ENCODE measurements around the gene DIO3. TPM values are rescaled to one million over a fixed set of nuclear protein-coding genes. Genes with fewer than 3 reads are reported as not detected.
A peak's percentile ranks its signal among the peaks of the same experiment; 100 is the strongest.

The DIO3 gene
- polyA plus RNA-seq, 3 donors, result not detected

GRCh38 chr14:101557321-101557695 is 4.0 kb upstream of the DIO3 start:
- no peak overlapping the region for H3K27ac Mint-ChIP-seq
- no peak for DNase-seq
- H3K36me3 ChIP-seq (replicated peaks in 1 of 2; ENCODE audit: control insufficient read depth in 1 of 2, insufficient read depth in 2 of 2, low read length in 2 of 2), result no peaks in the 10 kb centered on the region
- no peak overlapping the region for H3K4me3 ChIP-seq (replicated peaks in 1 of 3; ENCODE audit: low read depth in 2 of 3, low read length in 3 of 3)
- H3K4me1 ChIP-seq (ENCODE audit: control insufficient read depth in 1 of 2, insufficient read depth in 2 of 2, low read length in 2 of 2), result no peaks in the 10 kb centered on the region
- no peak overlapping the region for H3K4me2 ChIP-seq (replicated peaks; ENCODE audit: extremely low read depth, low read length, poor library complexity, severe bottlenecking)
- H3K9ac ChIP-seq (ENCODE audit: insufficient read depth, low read length, poor library complexity, severe bottlenecking), result no peak overlapping the region
- H2AFZ ChIP-seq (ENCODE audit: insufficient read depth, low read depth, low read length, poor library complexity, severe bottlenecking), result no peak overlapping the region
- peaks cover 31 to 50% (median 43%) of the 10 kb centered on the region in 3 donors for H3K27me3 Mint-ChIP-seq (ENCODE audit: low read depth in 3 of 3)
- peaks cover 10 to 18% (median 12%) of the 10 kb centered on the region in 7 donors for H3K9me3 Mint-ChIP-seq
- no peak overlapping the region for H3K4me3 Mint-ChIP-seq
- peaks cover 11 to 37% of the 10 kb centered on the region in 2 donors for H3K27me3 ChIP-seq (ENCODE audit: control insufficient read depth in 2 of 2, insufficient read depth in 2 of 2, low read length in 2 of 2)
- no peaks in the 10 kb centered on the region for H3K79me2 ChIP-seq (ENCODE audit: insufficient read depth, low read length)
- no peaks in the 10 kb centered on the region for H3K4me1 Mint-ChIP-seq
- TF ChIP-seq CTCF (IDR thresholded peaks at IDR 0.05), result no peak
- no peak overlapping the region for H3K27ac ChIP-seq (ENCODE audit: low read depth in 1 of 2, low read length in 2 of 2)
- peaks cover 7 to 9% of the 10 kb centered on the region in 2 donors for H3K36me3 Mint-ChIP-seq
- intact Hi-C loops (cut with micrococcal nuclease), result no loop called here
- H3K9me3 ChIP-seq (replicated peaks in 1 of 2; ENCODE audit: control insufficient read depth in 1 of 2, insufficient read depth in 1 of 2, low read length in 2 of 2), result peaks cover 11 to 12% of the 10 kb centered on the region in 2 donors
- H4K20me1 ChIP-seq (ENCODE audit: insufficient read depth, low read length), result no peaks in the 10 kb centered on the region
- WGBS (ENCODE audit: insufficient coverage), result 89% methylated on average over 7 of the region's 7 CpGs

DNA sequence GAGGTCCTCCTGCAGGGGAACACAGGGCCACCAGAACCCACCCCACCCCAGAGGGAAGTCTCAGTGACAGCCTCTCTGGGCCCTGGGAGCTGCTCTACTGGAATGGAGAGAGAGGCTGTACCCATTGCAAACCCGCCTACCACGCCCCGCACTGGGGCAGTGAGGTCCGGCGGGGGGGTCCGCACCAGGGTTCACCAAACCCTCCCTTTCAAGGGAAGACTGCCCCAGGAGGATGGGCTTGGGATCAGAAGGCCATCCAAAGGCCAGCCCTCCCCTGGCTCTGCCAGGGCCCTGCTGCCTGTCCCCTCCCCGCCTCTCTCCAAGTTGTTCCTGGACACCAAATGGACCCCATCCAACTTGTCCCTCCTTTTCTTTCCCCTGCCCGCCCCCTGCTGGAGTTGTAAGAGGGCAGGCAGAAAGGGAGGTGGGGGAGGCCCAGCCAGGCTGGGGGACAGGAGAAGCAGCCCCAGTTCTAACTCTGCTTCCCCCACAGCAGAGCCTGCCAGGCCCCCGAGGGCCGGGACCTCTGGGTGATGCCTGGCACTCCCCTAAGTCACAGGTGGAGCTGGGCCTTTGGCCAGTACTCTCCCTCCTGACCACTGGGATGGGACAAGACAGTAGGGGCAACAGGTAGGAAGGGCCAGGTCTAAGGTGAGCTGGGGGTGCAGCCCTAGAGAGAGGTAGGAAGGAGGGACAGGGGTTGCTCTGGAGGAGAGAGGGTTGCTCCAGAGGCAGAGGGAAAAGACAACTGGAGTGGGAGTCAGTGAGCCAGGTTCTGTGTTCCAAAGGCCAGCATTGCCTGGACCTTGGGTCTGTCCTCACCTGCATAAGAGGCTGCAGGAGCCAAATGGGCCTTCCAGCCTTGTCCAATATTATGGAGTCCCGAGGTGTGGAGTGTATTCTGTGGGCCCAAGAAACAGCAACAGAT is 3.2 kb upstream of the DIO3 start:
- WGBS (ENCODE audit: insufficient coverage), result 90% methylated on average over 4 of the region's 11 CpGs
- Histone ChIP-seq H4K20me1 (ENCODE audit: insufficient read depth, low read length) (no peaks in the 10 kb centered on the region), H3K4me2 (replicated peaks; ENCODE audit: extremely low read depth, low read length, poor library complexity, severe bottlenecking) (no peak overlapping the region), H3K9me3 (replicated peaks in 1 of 2; ENCODE audit: control insufficient read depth in 1 of 2, insufficient read depth in 1 of 2, low read length in 2 of 2) (peaks cover 19 to 20% of the 10 kb centered on the region in 2 donors), H3K4me1 (ENCODE audit: control insufficient read depth in 1 of 2, insufficient read depth in 2 of 2, low read length in 2 of 2) (no peaks in the 10 kb centered on the region), H3K27me3 (ENCODE audit: control insufficient read depth in 2 of 2, insufficient read depth in 2 of 2, low read length in 2 of 2) (peaks cover 13 to 44% of the 10 kb centered on the region in 2 donors), H3K27ac (ENCODE audit: low read depth in 1 of 2, low read length in 2 of 2) (no peak overlapping the region), H2AFZ (ENCODE audit: insufficient read depth, low read depth, low read length, poor library complexity, severe bottlenecking) (no peak overlapping the region), H3K36me3 (replicated peaks in 1 of 2; ENCODE audit: control insufficient read depth in 1 of 2, insufficient read depth in 2 of 2, low read length in 2 of 2) (no peaks in the 10 kb centered on the region), H3K79me2 (ENCODE audit: insufficient read depth, low read length) (no peaks in the 10 kb centered on the region), H3K4me3 (replicated peaks in 1 of 3; ENCODE audit: low read depth in 2 of 3, low read length in 3 of 3) (no peak overlapping the region), H3K9ac (ENCODE audit: insufficient read depth, low read length, poor library complexity, severe bottlenecking) (no peak overlapping the region)
- DNase-seq, result no peak
- no peak overlapping the region for H3K27ac Mint-ChIP-seq
- intact Hi-C loops (cut with micrococcal nuclease), result no loop called here
- no peak for TF ChIP-seq CTCF (IDR thresholded peaks at IDR 0.05)
- no peaks in the 10 kb centered on the region for H3K4me1 Mint-ChIP-seq
- peak overlapping the region in 1 of 2 donors; percentile 55 for H3K4me3 Mint-ChIP-seq
- peaks cover 11 to 13% of the 10 kb centered on the region in 2 donors for H3K36me3 Mint-ChIP-seq
- peaks cover 39 to 58% (median 50%) of the 10 kb centered on the region in 3 donors for H3K27me3 Mint-ChIP-seq (ENCODE audit: low read depth in 3 of 3)
- peaks cover 16 to 26% (median 19%) of the 10 kb centered on the region in 7 donors for H3K9me3 Mint-ChIP-seq

Measured in CD14-positive monocyte (primary cell).